B cell (primary cell): ENCODE measurements around the gene VCX2. TPM values are rescaled to one million over a fixed set of nuclear protein-coding genes. Genes with fewer than 3 reads are reported as not detected.

Source experiments
- ATAC-seq: fragments of 200-7000 bp; cut with Tn5 transposase; one replicate; pipeline ENCODE4 v1.10.0; 2021; ENCODE audit warnings: low read depth, mild to moderate bottlenecking, moderate number of reproducible peaks, moderate library complexity
- CTCF ChIA-PET: fragments of 350-600 bp; sonication (Branson Sonifier 250); formaldehyde crosslinking; loops from one replicate; lab custom pipeline; 2021; ENCODE audit warnings: antibody characterized with exemption, inconsistent platforms; lab: Charles Lee
- POLR2A ChIA-PET: fragments of 350-600 bp; sonication (Branson Sonifier 250); formaldehyde crosslinking; loops from one replicate; lab custom pipeline; 2021; ENCODE audit warnings: antibody characterized with exemption; lab: Charles Lee
- DNase-seq: peaks from one replicate; pipeline ENCODE4 v3.0.0; 2013
- H2AFZ ChIP-seq: 2 replicates; pipeline ENCODE4 v1.6.1; 2012; ENCODE audit warnings: mild to moderate bottlenecking, low read depth, low read length; ENCODE audit not compliant: insufficient read depth, poor library complexity, severe bottlenecking
- H3K27ac ChIP-seq, 2 donors: 1 replicate in 1 of 2; 2 replicates in 1 of 2; pipeline ENCODE4 v1.5.1; 2012 to 2013; ENCODE audit warnings: low read length in 2 of 2, mild to moderate bottlenecking in 2 of 2, moderate library complexity in 1 of 2
- H3K27me3 ChIP-seq, 4 experiments: fragments of 200-600 bp in 1 of 4; sonication (generic) in 1 of 4; replicated peaks in 1 of 4; 1 replicate in 2 of 4; 2 replicates in 2 of 4; pipeline versions ENCODE4 v1.6.1 to v1.7.0; 2013 to 2016; ENCODE audit warnings: low read length in 3 of 4, mild to moderate bottlenecking in 2 of 4, mixed read lengths in 1 of 4, moderate library complexity in 1 of 4; ENCODE audit not compliant: insufficient read depth in 4 of 4, control insufficient read depth in 3 of 4; ENCODE audit errors: control extremely low read depth in 1 of 4
- H3K36me3 ChIP-seq, 2 experiments: replicated peaks in 1 of 2; 1 replicate in 1 of 2; 2 replicates in 1 of 2; pipeline versions ENCODE4 v1.6.1 to v1.7.1; 2013; ENCODE audit warnings: low read length in 1 of 2; ENCODE audit not compliant: insufficient read depth in 2 of 2, control insufficient read depth in 1 of 2; ENCODE audit errors: control extremely low read depth in 1 of 2, extremely low read depth in 1 of 2
- H3K4me1 ChIP-seq, 2 donors: fragments of 200-600 bp in 1 of 2; sonication (generic) in 1 of 2; 1 replicate in 1 of 2; 2 replicates in 1 of 2; pipeline versions ENCODE4 v1.5.1 to v1.6.1; 2013 to 2017; ENCODE audit warnings: low read length in 2 of 2; ENCODE audit not compliant: control insufficient read depth in 2 of 2, insufficient read depth in 2 of 2
- H3K4me2 ChIP-seq: replicated peaks from 2 replicates; pipeline ENCODE3; 2012; ENCODE audit warnings: mild to moderate bottlenecking, low read depth, low read length; ENCODE audit not compliant: poor library complexity, severe bottlenecking
- H3K4me3 ChIP-seq, 5 experiments: fragments of 200-600 bp in 1 of 5; sonication (generic) in 1 of 5; 1 replicate in 3 of 5; 2 replicates in 2 of 5; pipeline versions ENCODE4 v1.5.1 to v1.7.0; 2011 to 2016; ENCODE audit warnings: low read length in 4 of 5, mild to moderate bottlenecking in 4 of 5, low read depth in 2 of 5, control low read depth in 1 of 5, moderate library complexity in 1 of 5; ENCODE audit not compliant: insufficient read depth in 1 of 5; ENCODE audit errors: control extremely low read depth in 1 of 5, extremely low read depth in 1 of 5
- H3K79me2 ChIP-seq: fragments of 200-600 bp; sonication (generic); one replicate; pipeline ENCODE4 v1.6.0; 2016; ENCODE audit warnings: low read length; ENCODE audit not compliant: control insufficient read depth, insufficient read depth
- H3K9ac ChIP-seq: fragments of 200-600 bp; sonication (generic); 2 replicates; pipeline ENCODE4 v1.6.1; 2017; ENCODE audit warnings: mild to moderate bottlenecking, low read length, moderate library complexity
- H3K9me3 ChIP-seq, 3 donors: one replicate each; pipeline versions ENCODE4 v1.6.1 to v1.7.1; 2013; ENCODE audit warnings: low read length in 2 of 3; ENCODE audit not compliant: control insufficient read depth in 2 of 3, insufficient read depth in 1 of 3; ENCODE audit errors: control extremely low read depth in 1 of 3
- H4K20me1 ChIP-seq: 2 replicates; pipeline ENCODE4 v1.6.0; 2012; ENCODE audit warnings: mild to moderate bottlenecking, low read length; ENCODE audit not compliant: insufficient read depth, control insufficient read depth, poor library complexity, severe bottlenecking
- H3K27ac Mint-ChIP-seq: one replicate; pipeline ENCODE4 v1.8.0; 2021; ENCODE audit warnings: mixed read lengths
- H3K27me3 Mint-ChIP-seq: one replicate; pipeline ENCODE4 v1.8.0; 2021; ENCODE audit warnings: mixed read lengths
- H3K4me1 Mint-ChIP-seq: one replicate; pipeline ENCODE4 v1.8.0; 2021; ENCODE audit warnings: mixed read lengths
- H3K4me3 Mint-ChIP-seq: one replicate; pipeline ENCODE4 v1.8.0; 2021; ENCODE audit warnings: mixed read lengths
- H3K9me3 Mint-ChIP-seq: one replicate; pipeline ENCODE4 v1.8.0; 2022; ENCODE audit warnings: mixed read lengths; ENCODE audit not compliant: insufficient read depth
- CTCF ChIP-seq: fragments of 200-600 bp; IDR thresholded peaks from one replicate; pipeline ENCODE4 v1.8.0; 2022; ENCODE audit warnings: antibody characterized with exemption, mild to moderate bottlenecking
- EZH2 ChIP-seq: IDR thresholded peaks from 2 replicates; pipeline ENCODE4 v1.6.1; 2012; ENCODE audit warnings: borderline replicate concordance, low read depth, mild to moderate bottlenecking, moderate library complexity, low read length; ENCODE audit not compliant: insufficient read depth, poor library complexity, severe bottlenecking
- WGBS: methylation state at CpG from one replicate; pipeline ENCODE4 v1.1.5; 2013; ENCODE audit warnings: missing lambda C conversion rate; ENCODE audit not compliant: insufficient coverage; 5-methylcytosine and 5-hydroxymethylcytosine counted together
- intact Hi-C: fragments of 100-400 bp; cut with micrococcal nuclease; formaldehyde crosslinking; loops from one replicate; pipeline ENCODE4 v1.10.0; 2022
- polyA plus RNA-seq: library from polyadenylated mRNA; depleted of rRNA; stranded (reverse); fragments of >200 nt; gene quantifications from 2 replicates; pipeline ENCODE4 v1.2.3, GENCODE V29; 2012
- total RNA-seq, 2 donors: library from RNA; stranded (reverse); fragments of 120-200 nt in 1 of 2; gene quantifications; 1 replicate in 1 of 2; 2 replicates in 1 of 2; pipeline versions ENCODE4 v1.2.3 to v1.2.4, GENCODE V29; 2013 to 2022

VCX2 gene
- total and polyA plus RNA-seq, 2 donors (not counting 1 experiment from before 2014, with no cell fraction given): not detected

DNA sequence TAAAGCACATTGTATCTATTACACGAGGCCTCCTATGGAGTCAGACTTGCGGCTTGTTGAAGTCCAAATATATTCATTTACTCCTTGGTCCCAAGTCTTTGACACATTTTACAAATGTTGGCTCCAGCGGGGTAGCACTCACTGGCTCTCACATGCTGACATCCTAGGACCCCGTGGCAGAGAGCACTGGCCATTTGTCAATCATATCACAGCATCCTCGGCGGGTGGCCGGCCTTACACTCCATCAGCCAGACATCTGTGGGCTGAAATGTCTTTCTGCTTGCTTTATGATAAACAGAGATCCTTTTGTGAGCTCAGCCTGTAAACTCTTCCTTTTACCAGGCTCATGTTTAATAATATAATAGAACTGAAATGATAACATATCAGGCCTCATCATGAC is 25.7 kb upstream of the VCX2 start:
- no peak overlapping the region for H3K27ac Mint-ChIP-seq
- H2AFZ ChIP-seq: no peak overlapping the region
- no peak overlapping the region for H3K27ac ChIP-seq
- H3K4me2 ChIP-seq: no peak overlapping the region
- ChIA-PET POLR2A (no interaction called here), CTCF (no interaction called here)
- no peaks in the 10 kb centered on the region for H3K27me3 ChIP-seq
- H3K9me3 ChIP-seq: no peaks in the 10 kb centered on the region
- WGBS: 67% methylated on average over 4 of the region's 7 CpGs
- H3K27me3 Mint-ChIP-seq: no peaks in the 10 kb centered on the region
- H4K20me1 ChIP-seq: no peaks in the 10 kb centered on the region
- intact Hi-C loops: no loop called here
- H3K4me3 Mint-ChIP-seq: no peak overlapping the region
- no peak overlapping the region for H3K9ac ChIP-seq
- no peaks in the 10 kb centered on the region for H3K4me1 Mint-ChIP-seq
- no peaks in the 10 kb centered on the region for H3K9me3 Mint-ChIP-seq
- TF ChIP-seq CTCF (no peak), EZH2 (no peak)
- H3K4me1 ChIP-seq: no peaks in the 10 kb centered on the region
- H3K79me2 ChIP-seq: no peaks in the 10 kb centered on the region
- no peaks in the 10 kb centered on the region for H3K36me3 ChIP-seq
- ATAC-seq (no peak), DNase-seq (no peak)
- H3K4me3 ChIP-seq: no peak overlapping the region

DNA sequence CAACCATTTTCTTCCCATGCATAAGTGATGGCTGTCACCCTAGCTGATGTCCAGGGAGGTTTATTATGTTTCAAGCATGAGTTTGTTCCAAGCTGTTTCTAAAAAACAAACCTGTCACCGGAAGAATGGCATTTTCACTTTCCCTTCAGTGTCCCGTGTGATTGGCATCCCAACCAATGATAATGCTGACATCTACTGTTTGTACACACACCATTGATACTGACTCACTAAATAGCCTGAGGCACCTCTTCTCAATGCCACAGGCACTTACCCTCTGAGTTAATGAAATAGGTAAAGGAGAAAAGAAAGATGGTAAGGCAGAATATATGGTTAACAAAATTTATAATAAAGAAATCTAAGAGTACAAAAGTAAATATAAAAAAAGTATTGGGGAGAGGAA is 23.1 kb upstream of the VCX2 start:
- no peak overlapping the region for H3K27ac Mint-ChIP-seq
- Histone ChIP-seq H3K27me3 (no peaks in the 10 kb centered on the region), H3K9me3 (no peaks in the 10 kb centered on the region), H3K4me2 (no peak overlapping the region), H3K27ac (no peak overlapping the region), H3K36me3 (no peaks in the 10 kb centered on the region), H3K4me3 (no peak overlapping the region), H3K9ac (no peak overlapping the region), H2AFZ (no peak overlapping the region), H3K79me2 (no peaks in the 10 kb centered on the region), H4K20me1 (no peaks in the 10 kb centered on the region), H3K4me1 (no peaks in the 10 kb centered on the region)
- H3K27me3 Mint-ChIP-seq: no peaks in the 10 kb centered on the region
- DNase-seq (no peak), ATAC-seq (no peak)
- H3K9me3 Mint-ChIP-seq: no peaks in the 10 kb centered on the region
- CTCF ChIA-PET: no interaction called here
- POLR2A ChIA-PET: no interaction called here
- intact Hi-C loops: no loop called here
- no CpG with 5 or more reads among the region's 2 CpGs for WGBS
- H3K4me1 Mint-ChIP-seq: no peaks in the 10 kb centered on the region
- no peak overlapping the region for H3K4me3 Mint-ChIP-seq
- TF ChIP-seq CTCF (no peak), EZH2 (no peak)
